GM18507 (cell line): ENCODE measurements around the gene GATC.
"Not testable (repeated sequence)": the region's sequence is repeated elsewhere in the genome, so short reads cannot be mapped to it uniquely, and the experiment has no call there.

Source experiments
- DNase-seq: peaks from one replicate; pipeline ENCODE4 v3.0.0; 2011; ENCODE audit warnings: low read depth; ENCODE audit not compliant: insufficient read length; ENCODE audit errors: extremely low spot score
- FAIRE-seq: peaks from 2 replicates; lab custom pipeline; 2011; peaks lifted over from hg19 to GRCh38; lab: Jason Lieb, UNC

The GATC gene

GRCh38 chr12:120432772-120433525 lies 13.3 kb upstream of the GATC start:
- FAIRE-seq (no peak), DNase-seq (no peak)

GRCh38 chr12:120437735-120438494 lies 8.3 kb upstream of the GATC start, which contains the start of gene COX6A1:
COX6A1 (plus strand) TSS chr12:120438113; CDS start chr12:120438127, 14 bp downstream.
- FAIRE-seq (peak; percentile 98), DNase-seq (peak; percentile 97)

GRCh38 chr12:120438495-120439198 lies 7.6 kb upstream of the GATC start:
- DNase-seq (no peak), FAIRE-seq (no peak)

GRCh38 chr12:120439646-120440247 lies 6.5 kb upstream of the GATC start:
- no peak for FAIRE-seq
- DNase-seq, result peak; percentile 54

GRCh38 chr12:120444676-120445075 lies 1.6 kb upstream of the GATC start:
- no peak for FAIRE-seq
- no peak for DNase-seq

- FAIRE-seq, DNase-seq: not testable (repeated sequence)
These were observed 567 bp downstream of the GATC start for GRCh38 chr12:120446844-120447178.

- no peak for FAIRE-seq
- DNase-seq, result no peak
These were observed 1.7 kb downstream of the GATC start for GRCh38 chr12:120447992-120448391.

GRCh38 chr12:120452524-120452923 lies 6.3 kb downstream of the GATC start:
- not testable (repeated sequence) for FAIRE-seq

GRCh38 chr12:120453060-120453750 lies 7.0 kb downstream of the GATC start:
- DNase-seq, result no peak
- no peak for FAIRE-seq

More at GRCh38 chr12:120452524-120452923, 6.3 kb downstream of the GATC start:
- DNase-seq, result not testable (repeated sequence)

GRCh38 chr12:120453977-120454376 lies 7.7 kb downstream of the GATC start:
- FAIRE-seq, result peak; percentile 5
- DNase-seq, result no peak

GRCh38 chr12:120455302-120455701 lies 9.1 kb downstream of the GATC start:
- FAIRE-seq (no peak), DNase-seq (no peak)

GRCh38 chr12:120457133-120457532 lies 10.9 kb downstream of the GATC start:
- no peak for FAIRE-seq
- DNase-seq, result no peak

GRCh38 chr12:120460157-120460556 lies 13.9 kb downstream of the GATC start:
- DNase-seq, result no peak
- no peak for FAIRE-seq

GRCh38 chr12:120462099-120462640 lies 15.9 kb downstream of the GATC start:
- DNase-seq (no peak), FAIRE-seq (no peak)

GRCh38 chr12:120463712-120464111 lies 17.5 kb downstream of the GATC start:
- no peak for FAIRE-seq
- DNase-seq, result no peak

- no peak for FAIRE-seq
- no peak for DNase-seq
These were observed 19.5 kb downstream of the GATC start for GRCh38 chr12:120465756-120466155.

GRCh38 chr12:120466560-120467315 lies 20.5 kb downstream of the GATC start:
- no peak for DNase-seq
- FAIRE-seq, result no peak

GRCh38 chr12:120467439-120467838 lies 21.2 kb downstream of the GATC start:
- DNase-seq (no peak), FAIRE-seq (no peak)
